ENCODE data around the gene FUT7. TPM values are rescaled to one million over a fixed set of nuclear protein-coding genes. Genes with fewer than 3 reads are reported as not detected.

Gene FUT7
- total and polyA plus RNA-seq, 2 of the 13 experiments (the other 11 are each of a cell fraction or from before 2014, with no cell fraction given) = 0.05 TPM; not detected in 1

GRCh38 chr9:137077010-137077747 is 45.3 kb upstream of the FUT7 start, which contains the start of gene UAP1L1:
Gene UAP1L1 (plus strand): TSS chr9:137077517. CDS start chr9:137077533, 16 bp downstream.
- Histone ChIP-seq H3K4me2 (ENCODE audit: low read depth, low read length) (peak within 1 kb of the TSS; percentile 83), H3K9me3 (ENCODE audit: low read length) (no peaks in the 10 kb centered on the region), H3K4me1 (ENCODE audit: insufficient read depth, low read length) (peaks cover 42% of the 10 kb centered on the region), H3K9ac (ENCODE audit: insufficient read depth, low read depth, low read length) (peak within 1 kb of the TSS; percentile 69), H2AFZ (ENCODE audit: low read length) (peak within 1 kb of the TSS; percentile 54), H3K36me3 (replicated peaks in 1 of 2; ENCODE audit: control insufficient read depth in 1 of 2, insufficient read depth in 2 of 2, low read length in 2 of 2) (peaks cover 9 to 15% of the 10 kb centered on the region in 2 experiments; a peak in 4 of 5 replicates), H3K27ac (ENCODE audit: extremely low read length, insufficient read depth, low read length) (peak within 1 kb of the TSS; percentile 43), H3K79me2 (ENCODE audit: insufficient read depth, low read length) (no peaks in the 10 kb centered on the region), H3K27me3 (ENCODE audit: control insufficient read depth in 1 of 2, insufficient read depth in 2 of 2, low read length in 2 of 2) (no peaks in the 10 kb centered on the region), H4K20me1 (ENCODE audit: insufficient read depth, low read length) (no peaks in the 10 kb centered on the region), H3K4me3 (replicated peaks in 1 of 3; ENCODE audit: insufficient read depth in 1 of 3, low read depth in 2 of 3, low read length in 3 of 3) (peak within 1 kb of the TSS; percentile 64 to 85 (median 76); a peak in 5 of 6 replicates)
- in situ Hi-C loops (cut with HindIII; ENCODE audit: extremely low pct_ligation_motif_present, low pct_unique_long_range_greater_than_20kb) = no loop called here
- FAIRE-seq (no peak), ATAC-seq (peak; percentile 66), DNase-seq (ENCODE audit: low spot score) (no peak)
- 0% methylated on average over 4 of the region's 87 CpGs for WGBS (ENCODE audit: low lambda C conversion rate)
- CTCF ChIA-PET (ENCODE audit: low intra/inter-chr PET ratio, low total read pairs) = no interaction called here
- POLR2A ChIA-PET = interaction anchor here (0.5 to 2.9 kb wide), 7 partner anchors 9 to 201 kb away, joined by 3 to 30 read pairs (median 5); partner anchors contain the start of genes MAN1B1, NPDC1, TOR4A and TUBB4B
- intact Hi-C loops (cut with micrococcal nuclease; ENCODE audit: unreplicated experiment) = no loop called here
- BruUV-seq (replicated peaks) = no TSS peak
- no peak for TF ChIP-seq SCMH1 (CRISPR knock-in tag; IDR thresholded peaks at IDR 0.05; ENCODE audit: borderline replicate concordance)
- TF ChIP-seq, protein P1, sequence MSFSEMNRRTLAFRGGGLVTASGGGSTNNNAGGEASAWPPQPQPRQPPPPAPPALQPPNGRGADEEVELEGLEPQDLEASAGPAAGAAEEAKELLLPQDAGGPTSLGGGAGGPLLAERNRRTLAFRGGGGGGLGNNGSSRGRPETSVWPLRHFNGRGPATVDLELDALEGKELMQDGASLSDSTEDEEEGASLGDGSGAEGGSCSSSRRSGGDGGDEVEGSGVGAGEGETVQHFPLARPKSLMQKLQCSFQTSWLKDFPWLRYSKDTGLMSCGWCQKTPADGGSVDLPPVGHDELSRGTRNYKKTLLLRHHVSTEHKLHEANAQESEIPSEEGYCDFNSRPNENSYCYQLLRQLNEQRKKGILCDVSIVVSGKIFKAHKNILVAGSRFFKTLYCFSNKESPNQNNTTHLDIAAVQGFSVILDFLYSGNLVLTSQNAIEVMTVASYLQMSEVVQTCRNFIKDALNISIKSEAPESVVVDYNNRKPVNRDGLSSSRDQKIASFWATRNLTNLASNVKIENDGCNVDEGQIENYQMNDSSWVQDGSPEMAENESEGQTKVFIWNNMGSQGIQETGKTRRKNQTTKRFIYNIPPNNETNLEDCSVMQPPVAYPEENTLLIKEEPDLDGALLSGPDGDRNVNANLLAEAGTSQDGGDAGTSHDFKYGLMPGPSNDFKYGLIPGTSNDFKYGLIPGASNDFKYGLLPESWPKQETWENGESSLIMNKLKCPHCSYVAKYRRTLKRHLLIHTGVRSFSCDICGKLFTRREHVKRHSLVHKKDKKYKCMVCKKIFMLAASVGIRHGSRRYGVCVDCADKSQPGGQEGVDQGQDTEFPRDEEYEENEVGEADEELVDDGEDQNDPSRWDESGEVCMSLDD (CRISPR knock-in tag; IDR thresholded peaks at IDR 0.05; ENCODE audit: borderline replicate concordance) = no peak
- no peak for TF ChIP-seq ZNF556 (CRISPR knock-in tag; IDR thresholded peaks at IDR 0.05; ENCODE audit: borderline replicate concordance)
- TF ChIP-seq TCF12 (IDR thresholded peaks at IDR 0.05) = no peak
- TF ChIP-seq TCF12 (CRISPR knock-in tag; IDR thresholded peaks at IDR 0.05) = no peak
- peak; percentile 31; the same call in 1 of the 2 replicates for TF ChIP-seq TFDP1 (CRISPR knock-in tag; IDR thresholded peaks at IDR 0.05; ENCODE audit: borderline replicate concordance)
- 0 out of 2 replicates have a peak, but pooled peaks have one; percentile 51 for TF ChIP-seq ZBTB42 (CRISPR knock-in tag; IDR thresholded peaks at IDR 0.05)
- peak; percentile 12; the same call in 1 of the 2 replicates for TF ChIP-seq HOXA3 (CRISPR knock-in tag; IDR thresholded peaks at IDR 0.05)
- TF ChIP-seq NKX3-1 (CRISPR knock-in tag; IDR thresholded peaks at IDR 0.05) = no peak
- 0 out of 2 replicates have a peak, but pooled peaks have one; percentile 2 for TF ChIP-seq NR2C2 (CRISPR knock-in tag; IDR thresholded peaks at IDR 0.05; ENCODE audit: borderline replicate concordance)
- peak; percentile 55 for TF ChIP-seq POLR2G (IDR thresholded peaks at IDR 0.05; ENCODE audit: low read depth, low read length)
- peak; percentile 78 for TF ChIP-seq PATZ1 (CRISPR knock-in tag; IDR thresholded peaks at IDR 0.05)
- no peak for TF ChIP-seq ATF7-NPFF (CRISPR knock-in tag; IDR thresholded peaks at IDR 0.05; ENCODE audit: low read depth)
- no peak for TF ChIP-seq ZNF460 (CRISPR knock-in tag; IDR thresholded peaks at IDR 0.05; ENCODE audit: borderline replicate concordance)
- TF ChIP-seq SNRNP70 (IDR thresholded peaks at IDR 0.05; ENCODE audit: low read depth, low read length) = no peak
